ENCODE measurements around the gene SRRT.

- no peak for TF ChIP-seq CTCF (IDR thresholded peaks at IDR 0.05; ENCODE audit: extremely low read depth in 1 of 2, insufficient read depth in 1 of 2, low read depth in 1 of 2, low read length in 2 of 2)
- TF ChIP-seq EZH2 (IDR thresholded peaks at IDR 0.05; ENCODE audit: borderline replicate concordance, low read depth, low read length, severe bottlenecking), result no peak
- TF ChIP-seq POLR2A (IDR thresholded peaks at IDR 0.05; ENCODE audit: low read depth, low read length), result no peak
- no peak for TF ChIP-seq POLR2AphosphoS5 (IDR thresholded peaks at IDR 0.05; ENCODE audit: insufficient read depth, low read depth, low read length)
- TF ChIP-seq JUN (IDR thresholded peaks at IDR 0.05; ENCODE audit: borderline replicate concordance, insufficient read depth, insufficient read length, low read depth), result no peak
- no peak for TF ChIP-seq MAX (IDR thresholded peaks at IDR 0.05; ENCODE audit: insufficient read depth, insufficient read length)
- no peak for TF ChIP-seq FOS (IDR thresholded peaks at IDR 0.05; ENCODE audit: borderline replicate concordance, insufficient read depth, low read length)
Observed at GRCh38 chr7:100839361-100839760, 35.5 kb upstream of the SRRT start.
